ENCODE results near the gene ADGRL1.

DNA sequence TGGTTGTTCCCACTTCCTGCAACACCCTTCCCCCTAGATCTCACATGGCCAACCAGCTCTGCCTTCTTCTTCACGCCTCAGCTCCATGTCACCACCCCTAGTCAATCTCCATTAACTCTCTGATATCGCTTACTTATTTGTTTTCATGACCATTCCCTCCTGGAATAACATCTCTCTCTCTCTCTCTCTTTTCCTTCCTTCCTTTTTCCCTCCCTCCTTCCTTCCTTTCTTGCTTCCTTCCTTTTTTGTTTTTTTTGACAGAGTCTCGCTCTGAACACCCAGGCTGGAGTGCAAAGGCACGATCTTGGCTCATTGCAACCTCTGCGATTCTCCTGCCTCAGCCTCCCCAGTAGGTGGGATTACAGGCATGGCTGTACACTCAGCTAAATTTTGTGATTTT is 44.9 kb upstream of the ADGRL1 start:
- TF ChIP-seq, protein P1, sequence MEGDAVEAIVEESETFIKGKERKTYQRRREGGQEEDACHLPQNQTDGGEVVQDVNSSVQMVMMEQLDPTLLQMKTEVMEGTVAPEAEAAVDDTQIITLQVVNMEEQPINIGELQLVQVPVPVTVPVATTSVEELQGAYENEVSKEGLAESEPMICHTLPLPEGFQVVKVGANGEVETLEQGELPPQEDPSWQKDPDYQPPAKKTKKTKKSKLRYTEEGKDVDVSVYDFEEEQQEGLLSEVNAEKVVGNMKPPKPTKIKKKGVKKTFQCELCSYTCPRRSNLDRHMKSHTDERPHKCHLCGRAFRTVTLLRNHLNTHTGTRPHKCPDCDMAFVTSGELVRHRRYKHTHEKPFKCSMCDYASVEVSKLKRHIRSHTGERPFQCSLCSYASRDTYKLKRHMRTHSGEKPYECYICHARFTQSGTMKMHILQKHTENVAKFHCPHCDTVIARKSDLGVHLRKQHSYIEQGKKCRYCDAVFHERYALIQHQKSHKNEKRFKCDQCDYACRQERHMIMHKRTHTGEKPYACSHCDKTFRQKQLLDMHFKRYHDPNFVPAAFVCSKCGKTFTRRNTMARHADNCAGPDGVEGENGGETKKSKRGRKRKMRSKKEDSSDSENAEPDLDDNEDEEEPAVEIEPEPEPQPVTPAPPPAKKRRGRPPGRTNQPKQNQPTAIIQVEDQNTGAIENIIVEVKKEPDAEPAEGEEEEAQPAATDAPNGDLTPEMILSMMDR (IDR thresholded peaks at IDR 0.05; ENCODE audit: low read depth, low read length, poor library complexity, severe bottlenecking): no peak
- TF ChIP-seq EZH2phosphoT487 (IDR thresholded peaks at IDR 0.05; ENCODE audit: borderline replicate concordance, low read length): no peak

Measured in DOHH2 (cell line).